Measurements from ENCODE around the gene MRGPRD.

GRCh38 chr11:68994894-68995285, 14.1 kb upstream of the MRGPRD start:
- TF ChIP-seq CTCF (IDR thresholded peaks at IDR 0.05; ENCODE audit: low read depth, low read length) (no peak), EZH2phosphoT487 (IDR thresholded peaks at IDR 0.05; ENCODE audit: low read depth) (no peak)
